ENCODE results near the gene CKAP2L. TPM values are rescaled to one million over a fixed set of nuclear protein-coding genes. Genes with fewer than 3 reads are reported as not detected.

Gene CKAP2L
- total RNA-seq, 1 donor from 2014 or later = 1.2 TPM

DNA sequence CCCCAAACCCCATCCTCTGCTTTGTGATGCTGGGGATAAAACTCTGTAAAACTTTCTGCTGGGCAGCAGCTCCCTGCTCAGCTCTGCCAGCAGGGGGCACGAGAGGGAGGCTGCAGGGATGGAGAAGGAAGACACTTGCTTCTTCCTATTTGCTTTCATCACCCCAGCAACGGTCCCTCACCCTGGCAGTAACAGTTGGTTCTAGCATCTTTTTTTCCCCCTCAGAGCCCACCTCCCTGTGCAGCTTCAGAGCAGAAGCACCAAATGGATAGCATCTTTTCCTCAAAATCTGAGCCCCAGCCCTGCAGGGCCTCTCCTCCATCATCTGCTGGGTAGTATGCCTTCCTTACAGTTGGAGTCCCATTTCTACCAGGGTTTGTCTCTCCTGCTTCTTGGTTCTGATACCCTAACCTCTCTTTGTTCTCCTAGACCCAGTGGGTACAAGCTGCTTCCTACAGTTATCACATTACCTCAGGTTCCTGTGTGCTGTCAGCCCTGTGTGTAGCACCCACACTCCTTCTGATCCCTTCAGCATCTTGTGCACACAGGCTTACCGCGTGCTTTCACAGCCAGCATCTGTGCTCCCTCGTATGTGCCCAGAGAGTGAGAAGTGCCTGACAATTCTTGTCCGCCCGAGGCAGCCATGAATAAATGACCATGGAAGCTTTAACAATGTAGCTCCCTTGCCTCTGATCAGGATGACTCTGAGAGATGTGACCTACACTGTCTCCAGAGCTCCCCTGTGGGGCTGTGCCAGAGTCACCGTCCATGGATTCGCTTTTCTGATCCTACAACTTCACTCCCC lies 14.5 kb downstream of the CKAP2L start:
- Mint-ChIP-seq H3K27me3 (no peaks in the 10 kb centered on the region), H3K9me3 (no peaks in the 10 kb centered on the region), H3K4me3 (no peak overlapping the region), H3K36me3 (ENCODE audit: low read depth) (no peaks in the 10 kb centered on the region), H3K27ac (peak overlapping the region; percentile 16), H3K4me1 (peaks cover 12% of the 10 kb centered on the region)
- ChIA-PET CTCF (interaction anchor here (0.6 to 10.3 kb wide), 27 partner anchors 10 to 211 kb away, joined by 3 to 302 read pairs (median 4); no protein-coding TSS in a partner anchor), POLR2A (interaction anchor here (0.6 to 2.0 kb wide), 7 partner anchors 32 to 135 kb away, joined by 3 to 9 read pairs (median 3); no protein-coding TSS in a partner anchor)
- TF ChIP-seq, protein P1, sequence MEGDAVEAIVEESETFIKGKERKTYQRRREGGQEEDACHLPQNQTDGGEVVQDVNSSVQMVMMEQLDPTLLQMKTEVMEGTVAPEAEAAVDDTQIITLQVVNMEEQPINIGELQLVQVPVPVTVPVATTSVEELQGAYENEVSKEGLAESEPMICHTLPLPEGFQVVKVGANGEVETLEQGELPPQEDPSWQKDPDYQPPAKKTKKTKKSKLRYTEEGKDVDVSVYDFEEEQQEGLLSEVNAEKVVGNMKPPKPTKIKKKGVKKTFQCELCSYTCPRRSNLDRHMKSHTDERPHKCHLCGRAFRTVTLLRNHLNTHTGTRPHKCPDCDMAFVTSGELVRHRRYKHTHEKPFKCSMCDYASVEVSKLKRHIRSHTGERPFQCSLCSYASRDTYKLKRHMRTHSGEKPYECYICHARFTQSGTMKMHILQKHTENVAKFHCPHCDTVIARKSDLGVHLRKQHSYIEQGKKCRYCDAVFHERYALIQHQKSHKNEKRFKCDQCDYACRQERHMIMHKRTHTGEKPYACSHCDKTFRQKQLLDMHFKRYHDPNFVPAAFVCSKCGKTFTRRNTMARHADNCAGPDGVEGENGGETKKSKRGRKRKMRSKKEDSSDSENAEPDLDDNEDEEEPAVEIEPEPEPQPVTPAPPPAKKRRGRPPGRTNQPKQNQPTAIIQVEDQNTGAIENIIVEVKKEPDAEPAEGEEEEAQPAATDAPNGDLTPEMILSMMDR (IDR thresholded peaks at IDR 0.05) = no peak
- ATAC-seq (ENCODE audit: low read depth) (peak; percentile 92), DNase-seq (peak; percentile 71)
- intact Hi-C loops (cut with micrococcal nuclease) = loop anchor here (1.0 to 2.0 kb wide), 6 partner anchors 15 to 209 kb away; no protein-coding TSS in a partner anchor

DNA sequence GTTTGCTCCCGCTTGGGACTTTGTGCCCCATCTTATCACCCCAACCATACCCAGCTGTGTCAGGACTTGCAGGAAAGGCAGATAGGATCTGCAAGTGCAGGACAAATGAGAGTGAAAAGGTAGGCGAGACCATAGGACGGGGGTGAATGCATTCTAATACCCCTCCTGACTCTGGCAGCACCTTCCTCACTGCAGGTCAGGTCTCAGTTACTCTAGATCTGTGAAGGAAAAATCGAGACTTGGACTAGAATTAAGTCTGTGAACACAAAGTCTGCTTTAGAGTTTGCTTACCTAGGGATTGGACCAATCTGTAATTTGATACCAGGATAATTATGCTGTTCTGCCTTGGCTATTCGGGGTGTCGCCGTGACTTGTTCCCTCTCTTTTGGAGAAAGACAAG lies 23.9 kb downstream of the CKAP2L start:
- TF ChIP-seq, protein P1 (IDR thresholded peaks at IDR 0.05) = no peak
- no peak for DNase-seq
- ATAC-seq (ENCODE audit: low read depth) = no peak
- Mint-ChIP-seq H3K27me3 (no peaks in the 10 kb centered on the region), H3K4me3 (no peak overlapping the region), H3K9me3 (no peaks in the 10 kb centered on the region), H3K36me3 (ENCODE audit: low read depth) (no peaks in the 10 kb centered on the region), H3K27ac (no peak overlapping the region), H3K4me1 (no peaks in the 10 kb centered on the region)
- POLR2A ChIA-PET = no interaction called here
- intact Hi-C loops (cut with micrococcal nuclease) = no loop called here
- CTCF ChIA-PET = interaction anchor here (1.2 to 2.7 kb wide), 2 partner anchors 9 to 116 kb away, joined by 3 to 15 read pairs; no protein-coding TSS in a partner anchor

DNA sequence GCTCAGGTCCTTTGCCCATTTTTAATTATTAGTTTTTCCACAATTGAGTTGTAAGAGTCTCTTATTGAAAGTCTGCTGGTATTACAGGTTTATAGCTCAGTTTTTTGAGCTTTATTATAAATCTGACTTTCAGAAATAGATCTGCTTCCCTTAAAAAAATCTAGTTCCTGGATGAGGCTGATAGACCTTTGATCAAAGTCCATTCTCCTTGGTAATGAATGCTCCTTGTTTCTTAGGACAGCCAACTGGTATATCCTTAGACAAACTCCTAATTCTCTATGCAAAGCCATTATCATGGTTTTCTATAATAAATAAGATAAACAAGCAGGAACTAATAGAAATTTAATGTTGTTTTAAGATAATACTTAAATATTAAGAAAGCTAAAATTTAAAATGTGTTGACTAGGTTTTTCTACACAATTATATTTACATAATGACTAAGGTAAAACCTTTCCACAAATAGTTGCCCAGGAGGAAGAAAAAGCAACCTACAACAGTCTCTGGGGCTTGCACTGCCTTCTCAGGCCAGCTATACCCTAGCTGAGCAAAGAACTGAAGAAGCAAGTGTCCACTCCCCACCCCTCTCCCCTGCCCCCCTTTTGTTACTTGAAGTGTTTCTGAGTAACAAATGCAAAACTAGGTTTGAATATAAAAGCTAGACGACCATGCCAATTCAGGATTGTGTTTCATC lies 26.7 kb downstream of the CKAP2L start:
- Mint-ChIP-seq H3K36me3 (ENCODE audit: low read depth) (no peaks in the 10 kb centered on the region), H3K4me3 (no peak overlapping the region), H3K27me3 (no peaks in the 10 kb centered on the region), H3K9me3 (no peaks in the 10 kb centered on the region), H3K27ac (no peak overlapping the region), H3K4me1 (no peaks in the 10 kb centered on the region)
- ChIA-PET CTCF (interaction anchor here (0.8 to 1.4 kb wide), 2 partner anchors 148 to 204 kb away, joined by 3 to 4 read pairs; no protein-coding TSS in a partner anchor), POLR2A (interaction anchor here (0.6 kb wide), 1 partner anchor 127 kb away, joined by 5 read pairs; no protein-coding TSS in a partner anchor)
- ATAC-seq (ENCODE audit: low read depth) = no peak
- intact Hi-C loops (cut with micrococcal nuclease) = no loop called here
- TF ChIP-seq, protein P1 (IDR thresholded peaks at IDR 0.05) = no peak
- DNase-seq = no peak

DNA sequence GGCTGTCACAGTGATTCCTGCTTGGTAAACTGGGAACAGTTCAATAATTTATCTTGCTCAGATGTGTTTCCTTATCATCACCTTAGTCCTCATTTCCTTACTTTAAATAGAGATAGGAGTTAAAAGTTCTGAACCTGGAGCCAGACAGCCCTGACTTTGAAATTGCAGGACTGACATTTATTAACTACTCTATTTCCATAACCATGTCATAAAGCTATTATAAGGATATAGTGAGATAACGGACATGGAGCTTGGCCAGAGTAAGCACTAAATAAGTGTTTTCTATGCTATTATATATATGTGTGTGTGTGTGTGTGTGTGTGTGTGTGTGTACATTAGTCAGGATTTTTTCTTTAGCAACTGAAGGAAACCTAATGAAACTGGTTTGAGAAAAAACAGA lies 30.5 kb downstream of the CKAP2L start:
- intact Hi-C loops (cut with micrococcal nuclease) = no loop called here
- H3K36me3 Mint-ChIP-seq (ENCODE audit: low read depth) = no peaks in the 10 kb centered on the region
- H3K4me1 Mint-ChIP-seq = no peaks in the 10 kb centered on the region
- H3K4me3 Mint-ChIP-seq = no peak overlapping the region
- no peak overlapping the region for H3K27ac Mint-ChIP-seq
- ChIA-PET CTCF (interaction anchor here (0.7 kb wide), 1 partner anchor 108 kb away, joined by 3 read pairs; no protein-coding TSS in a partner anchor), POLR2A (no interaction called here)
- DNase-seq = no peak
- H3K9me3 Mint-ChIP-seq = no peaks in the 10 kb centered on the region
- H3K27me3 Mint-ChIP-seq = no peaks in the 10 kb centered on the region
- ATAC-seq (ENCODE audit: low read depth) = no peak
- TF ChIP-seq, protein P1 (IDR thresholded peaks at IDR 0.05) = no peak

DNA sequence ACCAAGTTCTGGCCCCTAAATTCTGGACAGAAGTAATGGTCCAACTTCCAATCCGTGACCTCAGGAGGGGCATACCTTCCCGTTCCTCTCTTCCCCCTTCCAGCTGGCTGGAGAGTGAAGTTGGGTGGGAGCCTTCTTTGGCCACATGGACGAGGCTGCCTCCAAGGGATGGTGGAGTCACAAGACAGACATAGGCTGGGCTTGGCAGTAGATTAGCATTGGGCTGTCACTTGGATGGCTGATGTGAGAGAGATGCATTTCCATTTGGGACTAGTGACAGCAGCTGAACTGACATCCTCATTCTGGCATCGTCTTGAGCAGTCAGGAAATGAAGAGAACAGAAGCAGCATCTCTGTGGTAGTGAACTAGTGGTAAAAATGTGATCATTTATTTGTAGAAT lies 31.0 kb downstream of the CKAP2L start:
- intact Hi-C loops (cut with micrococcal nuclease) = no loop called here
- ChIA-PET CTCF (interaction anchor here (0.7 kb wide), 1 partner anchor 107 kb away, joined by 3 read pairs; no protein-coding TSS in a partner anchor), POLR2A (interaction anchor here (0.7 kb wide), 1 partner anchor 225 kb away, joined by 4 read pairs; no protein-coding TSS in a partner anchor)
- Mint-ChIP-seq H3K27me3 (no peaks in the 10 kb centered on the region), H3K4me1 (no peaks in the 10 kb centered on the region), H3K4me3 (no peak overlapping the region), H3K27ac (no peak overlapping the region), H3K36me3 (ENCODE audit: low read depth) (no peaks in the 10 kb centered on the region), H3K9me3 (no peaks in the 10 kb centered on the region)
- TF ChIP-seq, protein P1 (IDR thresholded peaks at IDR 0.05) = no peak
- no peak for DNase-seq
- no peak for ATAC-seq (ENCODE audit: low read depth)

Measured in activated B cell treated with CpG ODN at 0.5 μM for 24 hours (primary cell).